ENCODE data around the gene CDK14.

Gene CDK14

DNA sequence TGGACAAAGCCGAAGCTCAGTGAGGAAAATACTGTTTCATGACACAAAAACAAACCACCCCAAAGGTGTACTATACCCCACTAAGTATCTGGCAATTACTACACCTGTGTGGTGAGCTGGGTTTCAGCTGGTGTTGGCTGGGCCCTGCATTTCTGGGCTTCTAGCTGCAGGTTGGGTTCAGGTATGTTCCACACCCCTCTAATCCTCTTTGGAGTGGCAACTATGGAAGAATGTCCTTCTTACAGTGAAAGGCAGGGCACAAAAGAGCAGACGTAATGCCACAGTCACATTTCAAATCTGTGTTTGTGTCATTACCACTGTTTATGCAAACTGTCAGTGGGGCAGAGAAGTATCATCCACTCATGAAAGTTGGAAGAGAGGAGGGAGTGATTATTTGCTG lies 466.6 kb downstream of the CDK14 start:
- H3K27me3 ChIP-seq (ENCODE audit: insufficient read depth, low read length) = no peaks in the 10 kb centered on the region
- H4K8ac ChIP-seq (ENCODE audit: low read depth, low read length) = no peak overlapping the region
- no peak for DNase-seq
- no peak overlapping the region for H2BK12ac ChIP-seq (ENCODE audit: low read length)
- H3K79me1 ChIP-seq (ENCODE audit: low read length) = no peaks in the 10 kb centered on the region
- H3K4me3 ChIP-seq (ENCODE audit: low read depth, low read length) = no peak overlapping the region
- H2BK120ac ChIP-seq (ENCODE audit: insufficient read depth, low read length, poor library complexity) = no peak overlapping the region
- no peak overlapping the region for H3K27ac ChIP-seq (ENCODE audit: low read depth, low read length)
- no peak overlapping the region for H3K9ac ChIP-seq (ENCODE audit: low read length)
- H3K79me2 ChIP-seq (ENCODE audit: control insufficient read depth, insufficient read depth, low read length, poor library complexity) = no peaks in the 10 kb centered on the region
- H3K23ac ChIP-seq (ENCODE audit: low read length) = no peak overlapping the region
- H4K91ac ChIP-seq (ENCODE audit: low read depth, low read length) = no peak overlapping the region
- no peak overlapping the region for H3K4me2 ChIP-seq (ENCODE audit: low read length)
- H2BK5ac ChIP-seq (ENCODE audit: low read depth, low read length, poor library complexity) = no peak overlapping the region
- H4K12ac ChIP-seq (ENCODE audit: low read depth, low read length) = no peak overlapping the region
- H3K9me3 ChIP-seq (ENCODE audit: insufficient read depth, low read depth, low read length) = no peaks in the 10 kb centered on the region
- H3K18ac ChIP-seq (ENCODE audit: low read length) = no peak overlapping the region
- H3K4me1 ChIP-seq (ENCODE audit: control insufficient read depth in 1 of 2, insufficient read depth in 2 of 2, low read length in 2 of 2) = peaks cover 2 to 4% of the 10 kb centered on the region in 2 experiments
- H2AFZ ChIP-seq (ENCODE audit: insufficient read depth, low read length, poor library complexity) = no peak overlapping the region
- no peak overlapping the region for H3K4ac ChIP-seq (ENCODE audit: low read depth, low read length)
- no peaks in the 10 kb centered on the region for H3K36me3 ChIP-seq (ENCODE audit: control insufficient read depth in 1 of 2, insufficient read depth in 2 of 2, low read length in 2 of 2)
- no peak overlapping the region for H3K14ac ChIP-seq (ENCODE audit: low read length)
- no CpG with 5 or more reads among the region's 2 CpGs for WGBS (ENCODE audit: extremely low coverage, insufficient coverage, insufficient read length)
- no peak overlapping the region for H2AK5ac ChIP-seq (ENCODE audit: low read length)

DNA sequence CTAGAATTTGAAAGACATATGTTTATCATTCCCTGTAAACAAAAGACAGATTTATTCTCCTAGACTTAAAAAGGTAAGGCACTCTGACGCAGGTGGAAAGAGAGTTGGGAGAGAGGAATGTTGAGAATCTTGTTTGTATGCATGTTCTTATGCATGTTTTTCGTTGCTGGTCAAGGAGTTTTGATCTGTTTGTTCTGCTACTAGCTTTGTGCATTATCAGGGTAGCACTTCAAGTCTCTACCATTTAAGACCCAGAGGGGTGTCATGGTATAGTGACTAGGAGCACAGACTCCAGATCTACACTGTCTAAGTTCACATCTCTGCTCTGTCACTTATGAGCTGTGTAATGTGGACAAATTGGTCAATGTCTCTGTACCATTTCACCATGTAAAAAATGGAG lies 467.9 kb downstream of the CDK14 start:
- no CpG with 5 or more reads among the region's 2 CpGs for WGBS (ENCODE audit: extremely low coverage, insufficient coverage, insufficient read length)
- no peak overlapping the region for H3K9ac ChIP-seq (ENCODE audit: low read length)
- H3K36me3 ChIP-seq (ENCODE audit: control insufficient read depth in 1 of 2, insufficient read depth in 2 of 2, low read length in 2 of 2) = no peaks in the 10 kb centered on the region
- no peak overlapping the region for H2AFZ ChIP-seq (ENCODE audit: insufficient read depth, low read length, poor library complexity)
- no peak overlapping the region for H2BK5ac ChIP-seq (ENCODE audit: low read depth, low read length, poor library complexity)
- no peak overlapping the region for H2BK12ac ChIP-seq (ENCODE audit: low read length)
- no peak overlapping the region for H3K4ac ChIP-seq (ENCODE audit: low read depth, low read length)
- no peak overlapping the region for H3K4me2 ChIP-seq (ENCODE audit: low read length)
- no peak overlapping the region for H3K14ac ChIP-seq (ENCODE audit: low read length)
- no peak overlapping the region for H3K4me3 ChIP-seq (ENCODE audit: low read depth, low read length)
- no peaks in the 10 kb centered on the region for H3K79me2 ChIP-seq (ENCODE audit: control insufficient read depth, insufficient read depth, low read length, poor library complexity)
- no peaks in the 10 kb centered on the region for H3K79me1 ChIP-seq (ENCODE audit: low read length)
- H3K18ac ChIP-seq (ENCODE audit: low read length) = no peak overlapping the region
- no peak overlapping the region for H3K23ac ChIP-seq (ENCODE audit: low read length)
- H3K9me3 ChIP-seq (ENCODE audit: insufficient read depth, low read depth, low read length) = no peaks in the 10 kb centered on the region
- peak; percentile 62 to 92 for DNase-seq
- H2AK5ac ChIP-seq (ENCODE audit: low read length) = no peak overlapping the region
- peaks cover 5 to 7% of the 10 kb centered on the region in 2 experiments for H3K4me1 ChIP-seq (ENCODE audit: control insufficient read depth in 1 of 2, insufficient read depth in 2 of 2, low read length in 2 of 2)
- no peak overlapping the region for H4K8ac ChIP-seq (ENCODE audit: low read depth, low read length)
- H2BK120ac ChIP-seq (ENCODE audit: insufficient read depth, low read length, poor library complexity) = no peak overlapping the region
- no peak overlapping the region for H3K27ac ChIP-seq (ENCODE audit: low read depth, low read length)
- H4K12ac ChIP-seq (ENCODE audit: low read depth, low read length) = no peak overlapping the region
- no peaks in the 10 kb centered on the region for H3K27me3 ChIP-seq (ENCODE audit: insufficient read depth, low read length)
- H4K91ac ChIP-seq (ENCODE audit: low read depth, low read length) = no peak overlapping the region

DNA sequence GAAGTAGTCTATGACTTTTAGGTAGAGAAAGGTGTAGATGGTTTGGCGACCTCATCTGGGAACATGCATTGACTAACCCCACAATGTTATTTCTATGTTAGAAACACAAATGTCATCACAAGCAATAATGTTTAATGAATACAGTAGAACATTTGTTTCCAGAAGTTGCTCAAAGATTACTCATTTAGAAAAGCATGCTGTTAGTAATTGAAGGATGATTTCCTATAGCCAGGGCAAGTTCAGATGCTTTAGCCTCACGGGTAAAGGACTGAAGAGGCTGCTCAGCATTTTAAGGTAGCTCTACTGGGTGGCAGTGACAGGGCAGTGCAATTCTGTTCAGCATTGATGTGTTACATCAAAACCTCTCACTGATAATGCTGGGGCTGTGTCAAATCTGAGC lies 468.8 kb downstream of the CDK14 start:
- Histone ChIP-seq H3K27me3 (ENCODE audit: insufficient read depth, low read length) (no peaks in the 10 kb centered on the region), H4K91ac (ENCODE audit: low read depth, low read length) (no peak overlapping the region), H2BK5ac (ENCODE audit: low read depth, low read length, poor library complexity) (no peak overlapping the region), H3K23ac (ENCODE audit: low read length) (no peak overlapping the region), H4K12ac (ENCODE audit: low read depth, low read length) (no peak overlapping the region), H3K27ac (ENCODE audit: low read depth, low read length) (no peak overlapping the region), H3K9me3 (ENCODE audit: insufficient read depth, low read depth, low read length) (no peaks in the 10 kb centered on the region), H2AFZ (ENCODE audit: insufficient read depth, low read length, poor library complexity) (no peak overlapping the region), H3K79me1 (ENCODE audit: low read length) (no peaks in the 10 kb centered on the region), H3K4me3 (ENCODE audit: low read depth, low read length) (no peak overlapping the region), H3K4me1 (ENCODE audit: control insufficient read depth in 1 of 2, insufficient read depth in 2 of 2, low read length in 2 of 2) (peaks cover 5 to 7% of the 10 kb centered on the region in 2 experiments), H3K36me3 (ENCODE audit: control insufficient read depth in 1 of 2, insufficient read depth in 2 of 2, low read length in 2 of 2) (no peaks in the 10 kb centered on the region), H4K8ac (ENCODE audit: low read depth, low read length) (no peak overlapping the region), H3K4ac (ENCODE audit: low read depth, low read length) (no peak overlapping the region), H2BK12ac (ENCODE audit: low read length) (no peak overlapping the region), H3K4me2 (ENCODE audit: low read length) (no peak overlapping the region), H3K79me2 (ENCODE audit: control insufficient read depth, insufficient read depth, low read length, poor library complexity) (no peaks in the 10 kb centered on the region), H2BK120ac (ENCODE audit: insufficient read depth, low read length, poor library complexity) (no peak overlapping the region), H3K18ac (ENCODE audit: low read length) (no peak overlapping the region), H3K9ac (ENCODE audit: low read length) (no peak overlapping the region), H2AK5ac (ENCODE audit: low read length) (no peak overlapping the region), H3K14ac (ENCODE audit: low read length) (no peak overlapping the region)
- no CpG with 5 or more reads among the region's 2 CpGs for WGBS (ENCODE audit: extremely low coverage, insufficient coverage, insufficient read length)
- peak in 1 of 2 donors; percentile 29 for DNase-seq

DNA sequence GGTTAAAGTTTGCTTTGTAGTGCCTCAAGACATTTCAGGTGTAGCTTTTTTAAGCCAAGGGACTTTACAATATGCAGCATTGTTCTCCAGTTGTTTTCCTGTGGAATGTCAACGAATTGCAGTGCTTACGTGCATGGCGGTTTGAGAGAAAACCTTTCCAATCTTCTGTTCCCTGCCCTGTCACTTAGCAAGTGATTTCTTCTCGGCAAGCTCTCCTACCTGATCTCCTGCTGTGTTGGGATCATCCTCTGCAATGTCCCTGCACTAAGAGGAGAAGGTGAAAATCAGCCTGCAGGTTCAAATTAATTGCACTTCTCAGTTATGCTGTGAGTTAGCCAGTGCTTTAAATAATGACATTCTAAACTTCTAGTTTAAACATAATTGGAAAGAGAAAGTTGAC lies 470.5 kb downstream of the CDK14 start:
- Histone ChIP-seq H3K4ac (ENCODE audit: low read depth, low read length) (no peak overlapping the region), H3K36me3 (ENCODE audit: control insufficient read depth in 1 of 2, insufficient read depth in 2 of 2, low read length in 2 of 2) (no peaks in the 10 kb centered on the region), H2AK5ac (ENCODE audit: low read length) (no peak overlapping the region), H2BK5ac (ENCODE audit: low read depth, low read length, poor library complexity) (no peak overlapping the region), H3K18ac (ENCODE audit: low read length) (no peak overlapping the region), H4K91ac (ENCODE audit: low read depth, low read length) (no peak overlapping the region), H2BK120ac (ENCODE audit: insufficient read depth, low read length, poor library complexity) (no peak overlapping the region), H3K23ac (ENCODE audit: low read length) (no peak overlapping the region), H3K79me1 (ENCODE audit: low read length) (no peaks in the 10 kb centered on the region), H3K4me3 (ENCODE audit: low read depth, low read length) (no peak overlapping the region), H3K27ac (ENCODE audit: low read depth, low read length) (peak overlapping the region; percentile 21), H3K9me3 (ENCODE audit: insufficient read depth, low read depth, low read length) (no peaks in the 10 kb centered on the region), H2BK12ac (ENCODE audit: low read length) (no peak overlapping the region), H4K12ac (ENCODE audit: low read depth, low read length) (no peak overlapping the region), H3K14ac (ENCODE audit: low read length) (no peak overlapping the region), H4K8ac (ENCODE audit: low read depth, low read length) (no peak overlapping the region), H3K9ac (ENCODE audit: low read length) (no peak overlapping the region), H3K27me3 (ENCODE audit: insufficient read depth, low read length) (no peaks in the 10 kb centered on the region), H3K4me1 (ENCODE audit: control insufficient read depth in 1 of 2, insufficient read depth in 2 of 2, low read length in 2 of 2) (peaks cover 5 to 7% of the 10 kb centered on the region in 2 experiments), H3K4me2 (ENCODE audit: low read length) (no peak overlapping the region), H3K79me2 (ENCODE audit: control insufficient read depth, insufficient read depth, low read length, poor library complexity) (no peaks in the 10 kb centered on the region), H2AFZ (ENCODE audit: insufficient read depth, low read length, poor library complexity) (no peak overlapping the region)
- WGBS (ENCODE audit: extremely low coverage, insufficient coverage, insufficient read length) = no CpG with 5 or more reads among the region's 4 CpGs
- DNase-seq = no peak
